Epithelial cell of prostate (primary cell): ENCODE measurements around the gene GNAZ.
A peak's percentile ranks its signal among the peaks of the same experiment; 100 is the strongest.
"Not testable (repeated sequence)": the region's sequence is repeated elsewhere in the genome, so short reads cannot be mapped to it uniquely, and the experiment has no call there.

Experiments used
- DNase-seq: peaks from one replicate; pipeline ENCODE4 v3.0.0-alpha.2; 2011; ENCODE audit warnings: low read depth, low spot score
- H3K27ac ChIP-seq: fragments of 450-650 bp; 2 replicates; pipeline ENCODE4 v1.5.1; 2017; ENCODE audit warnings: mild to moderate bottlenecking

Gene GNAZ

DNA sequence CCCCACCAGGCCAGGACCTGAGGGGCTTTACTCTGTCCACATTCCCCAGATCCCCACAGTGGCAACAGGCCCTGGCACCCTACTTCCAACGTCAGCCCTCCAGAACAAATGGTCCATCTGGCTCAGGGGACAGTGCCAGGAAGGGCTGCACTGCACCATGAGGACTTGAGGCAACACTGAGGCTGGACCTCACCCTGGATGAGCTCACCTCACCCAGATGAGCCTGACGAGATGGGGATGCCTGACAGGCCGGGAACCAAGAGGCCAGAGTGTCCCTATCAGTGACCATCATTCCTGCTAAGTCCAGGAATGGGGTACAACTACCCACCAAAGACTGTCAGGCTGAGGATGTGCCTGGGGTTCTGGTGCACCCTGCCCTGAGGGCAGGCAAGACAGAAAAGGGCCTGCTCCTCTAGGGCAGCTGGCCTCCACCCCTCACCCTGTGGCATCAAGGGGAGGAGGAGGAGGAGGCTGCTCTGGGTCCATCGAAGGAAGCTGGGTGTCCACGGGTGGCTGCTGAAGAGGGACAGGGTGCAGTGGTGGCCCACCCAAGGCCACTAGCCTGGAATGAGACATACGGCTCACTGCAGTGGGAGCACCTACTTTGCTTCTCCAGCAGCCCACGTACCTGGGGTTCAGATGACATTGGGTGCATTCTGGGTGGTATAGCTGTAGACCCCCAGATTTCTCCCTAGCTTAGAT is 56.9 kb downstream of the GNAZ start:
- no peak for DNase-seq
- no peak overlapping the region for H3K27ac ChIP-seq

DNA sequence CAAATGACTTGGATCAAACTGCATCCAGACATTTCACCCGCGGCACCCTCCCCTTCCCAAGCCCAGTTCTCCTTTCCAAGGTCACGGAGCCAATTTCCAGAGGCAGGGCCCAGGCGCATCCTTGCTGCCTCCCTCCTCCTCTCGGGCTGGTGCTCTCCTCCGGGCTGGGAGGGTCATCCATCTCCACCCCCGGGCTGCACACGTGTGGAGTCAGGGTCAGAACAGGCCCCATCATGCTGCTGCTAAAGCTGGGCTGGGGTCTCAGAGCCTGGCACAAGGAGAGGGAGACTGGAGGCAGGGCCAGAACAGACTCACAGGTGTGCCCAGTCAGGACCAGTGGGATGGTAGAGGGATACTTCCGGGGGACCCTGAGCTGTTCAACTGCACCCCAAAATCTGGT is 57.5 kb downstream of the GNAZ start:
- H3K27ac ChIP-seq: no peak overlapping the region
- no peak for DNase-seq

DNA sequence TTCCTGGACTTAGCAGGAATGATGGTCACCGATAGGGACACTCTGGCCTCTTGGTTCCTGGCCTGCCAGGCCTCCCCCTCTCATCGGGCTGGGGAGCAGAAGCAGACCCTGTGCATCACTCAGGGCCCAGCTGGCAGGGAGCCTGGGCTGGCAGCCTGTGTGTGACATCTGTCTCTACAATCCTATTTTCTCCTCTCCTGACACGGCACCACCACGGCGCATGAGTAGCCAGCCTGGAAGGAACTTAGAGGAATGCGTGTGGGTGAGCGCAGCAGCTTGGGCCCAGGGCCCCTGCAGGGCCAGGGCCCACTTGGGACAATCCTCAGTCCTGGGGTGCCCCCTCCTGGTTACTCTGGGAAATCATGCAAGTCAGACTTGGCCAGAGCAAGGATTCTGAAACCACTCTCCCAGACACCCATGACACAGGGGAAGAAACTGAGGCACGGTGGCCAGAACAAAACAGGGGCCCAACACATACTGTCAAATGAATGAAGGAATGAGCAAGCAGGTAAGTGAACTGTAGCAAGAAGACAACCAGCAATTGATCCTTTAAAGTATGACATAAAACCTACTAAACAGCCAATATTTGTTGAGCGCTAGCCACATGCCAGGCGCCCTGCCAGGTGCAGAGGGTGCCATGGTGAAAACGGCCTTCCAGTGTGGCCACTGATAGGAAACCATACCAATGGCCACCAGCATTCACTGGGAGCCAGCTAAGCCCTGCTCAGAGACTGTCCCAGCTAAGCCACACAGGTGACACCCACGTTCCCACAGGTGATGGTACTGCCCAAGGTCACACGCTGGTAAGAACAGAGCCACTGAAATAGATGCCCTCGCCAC is 58.2 kb downstream of the GNAZ start:
- no peak for DNase-seq
- no peak overlapping the region for H3K27ac ChIP-seq

DNA sequence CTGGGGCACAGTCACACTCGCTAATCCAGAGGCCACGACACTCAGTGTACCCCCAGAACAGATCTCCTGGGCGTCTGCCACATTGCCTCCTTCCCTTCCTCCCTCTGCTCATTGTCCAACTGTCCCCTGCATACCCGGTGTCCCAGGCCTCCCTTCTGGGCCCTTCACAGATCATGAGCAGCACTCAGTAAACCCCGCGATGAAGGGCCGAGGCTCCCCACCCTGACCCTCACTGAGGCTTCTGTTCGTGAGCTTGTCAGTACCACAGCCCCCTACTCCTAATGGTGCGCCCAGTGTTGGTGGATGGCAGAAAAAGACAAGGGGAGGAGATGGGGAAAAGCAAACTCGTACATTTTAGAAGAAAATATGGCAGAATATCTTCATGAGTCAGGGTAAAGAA is 58.8 kb downstream of the GNAZ start:
- no peak for DNase-seq
- no peak overlapping the region for H3K27ac ChIP-seq

DNA sequence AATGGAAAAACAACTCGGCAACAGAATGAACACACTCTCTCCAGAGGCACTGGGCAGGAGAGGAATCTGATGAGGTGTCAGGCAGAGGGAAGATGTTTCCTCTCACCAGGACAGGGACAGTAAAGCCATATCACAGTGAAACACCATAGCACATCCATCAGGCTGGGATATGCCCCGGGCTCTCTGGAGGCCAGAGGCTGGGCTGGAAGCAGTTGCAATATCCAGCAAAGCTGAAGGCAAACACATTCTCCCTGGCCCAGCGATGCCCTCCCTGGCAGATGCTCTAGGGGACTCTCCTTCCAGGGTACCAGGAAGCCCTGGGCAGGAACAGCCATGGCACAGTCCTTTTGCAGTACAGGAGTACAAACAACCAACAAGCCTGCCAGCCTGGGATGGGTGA is 60.4 kb downstream of the GNAZ start:
- DNase-seq: no peak
- no peak overlapping the region for H3K27ac ChIP-seq

DNA sequence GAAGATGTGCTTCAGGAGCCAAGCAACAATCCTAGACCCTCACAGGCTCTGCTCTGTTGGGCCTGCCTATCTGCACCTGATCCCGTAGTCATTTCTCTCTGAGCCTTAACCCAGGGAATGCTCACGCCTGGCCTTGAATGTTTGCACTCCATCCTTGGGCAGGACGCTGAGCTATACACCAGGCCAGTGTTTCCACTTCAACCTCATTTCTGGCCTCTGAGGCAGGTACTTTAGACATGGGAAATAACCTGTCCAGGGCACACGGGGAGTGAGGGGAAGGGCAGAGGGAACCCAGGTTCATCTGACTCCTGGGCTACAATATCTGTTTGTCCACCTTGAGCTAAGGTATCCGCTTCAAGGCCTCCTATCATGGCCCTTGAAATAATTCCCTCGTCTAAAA is 61.6 kb downstream of the GNAZ start:
- no peak overlapping the region for H3K27ac ChIP-seq
- no peak for DNase-seq

DNA sequence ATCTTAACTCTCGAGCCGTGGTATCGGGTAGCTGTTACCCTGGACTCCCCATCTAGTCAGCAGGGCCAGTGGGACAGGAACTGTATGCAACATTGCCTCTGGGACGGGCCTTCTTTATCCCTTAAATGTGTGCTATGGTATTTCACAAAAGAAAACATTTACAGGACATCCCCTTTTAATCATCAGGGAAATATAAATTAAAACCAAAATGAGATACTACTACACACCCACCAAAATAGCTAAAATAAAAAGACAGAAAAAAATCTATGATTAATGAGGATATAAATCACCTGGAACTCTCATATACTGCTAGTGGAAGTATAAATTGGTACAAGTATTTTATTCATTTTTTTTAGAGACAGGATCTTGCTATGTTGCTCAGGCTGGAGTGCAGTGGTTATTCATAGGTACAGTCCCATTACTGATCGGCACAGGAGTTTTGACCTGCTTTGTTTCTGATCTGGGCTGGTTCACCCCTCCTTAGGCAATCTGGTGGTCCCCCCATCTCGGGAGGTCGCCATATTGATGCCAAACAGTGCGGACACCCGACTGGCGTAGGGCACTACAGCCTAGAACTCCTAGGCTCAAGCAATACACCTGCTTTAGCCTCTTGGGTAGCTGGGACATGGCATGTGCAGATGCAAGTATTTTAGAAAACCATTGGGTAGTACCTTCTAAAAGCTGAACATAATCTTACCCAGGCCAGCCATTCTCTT is 62.2 kb downstream of the GNAZ start:
- H3K27ac ChIP-seq: no peak overlapping the region
- DNase-seq: no peak

DNA sequence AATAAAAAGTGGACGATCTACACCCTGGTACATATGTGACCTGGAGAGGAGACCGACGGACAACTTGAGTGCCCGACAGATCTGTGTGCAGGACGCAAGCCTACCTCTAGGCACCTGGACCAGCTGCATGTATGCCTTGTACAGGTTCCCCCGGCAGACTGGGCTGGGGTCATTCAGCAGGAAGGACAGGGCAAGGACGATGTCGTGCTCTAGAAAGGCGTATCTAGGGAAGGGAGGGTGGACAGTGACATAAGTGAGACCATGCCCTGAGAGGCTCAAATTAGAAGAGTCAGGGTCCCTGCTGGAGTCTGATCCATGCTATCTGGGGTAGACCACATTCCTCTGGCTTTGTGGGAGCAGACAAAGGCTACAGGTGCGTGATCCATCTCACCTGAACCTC is 63.6 kb downstream of the GNAZ start:
- no peak for DNase-seq

DNA sequence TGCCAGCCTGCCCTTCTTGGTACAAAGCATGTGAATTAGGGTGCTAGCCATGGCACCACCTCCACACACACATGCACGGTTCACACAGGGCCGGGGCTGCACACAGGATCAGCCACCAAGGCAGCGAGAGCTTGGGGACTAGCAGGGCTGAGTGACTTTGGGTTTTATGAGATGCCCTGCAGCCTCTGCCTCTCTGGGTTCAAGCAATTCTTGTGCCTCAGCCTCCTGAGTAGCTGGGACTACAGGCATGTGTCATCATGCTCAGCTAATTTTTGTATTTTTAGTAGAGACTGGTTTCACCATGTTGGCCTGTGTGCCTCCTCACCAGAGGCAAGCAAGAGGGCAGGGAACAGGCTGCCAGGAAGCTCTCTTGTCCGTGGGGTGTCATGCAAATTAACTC is 66.7 kb downstream of the GNAZ start:
- H3K27ac ChIP-seq, DNase-seq: not testable (repeated sequence)

More for the DNA sequence above, 63.6 kb downstream of the GNAZ start:
- H3K27ac ChIP-seq: no peak overlapping the region

DNA sequence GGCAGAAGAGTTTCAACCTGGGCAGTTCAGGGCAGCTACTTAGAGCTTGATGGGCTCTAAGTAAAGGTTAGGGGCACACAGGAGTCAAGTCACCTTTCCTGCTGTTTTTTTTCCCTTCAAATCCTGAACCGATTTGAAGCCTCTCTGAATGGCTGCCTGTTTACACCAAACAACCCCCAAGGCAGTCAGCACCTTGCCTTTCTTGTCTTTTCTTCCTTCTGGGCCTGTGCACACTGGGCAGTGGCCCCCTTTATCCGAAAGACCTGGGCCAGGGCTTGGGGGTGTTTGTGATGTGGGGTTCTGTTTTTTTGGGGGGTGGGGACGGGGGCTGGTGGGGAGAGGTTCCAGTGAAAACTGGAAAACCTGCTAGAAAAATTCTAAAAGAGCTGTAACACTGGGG is 67.1 kb downstream of the GNAZ start:
- no peak overlapping the region for H3K27ac ChIP-seq
- no peak for DNase-seq

DNA sequence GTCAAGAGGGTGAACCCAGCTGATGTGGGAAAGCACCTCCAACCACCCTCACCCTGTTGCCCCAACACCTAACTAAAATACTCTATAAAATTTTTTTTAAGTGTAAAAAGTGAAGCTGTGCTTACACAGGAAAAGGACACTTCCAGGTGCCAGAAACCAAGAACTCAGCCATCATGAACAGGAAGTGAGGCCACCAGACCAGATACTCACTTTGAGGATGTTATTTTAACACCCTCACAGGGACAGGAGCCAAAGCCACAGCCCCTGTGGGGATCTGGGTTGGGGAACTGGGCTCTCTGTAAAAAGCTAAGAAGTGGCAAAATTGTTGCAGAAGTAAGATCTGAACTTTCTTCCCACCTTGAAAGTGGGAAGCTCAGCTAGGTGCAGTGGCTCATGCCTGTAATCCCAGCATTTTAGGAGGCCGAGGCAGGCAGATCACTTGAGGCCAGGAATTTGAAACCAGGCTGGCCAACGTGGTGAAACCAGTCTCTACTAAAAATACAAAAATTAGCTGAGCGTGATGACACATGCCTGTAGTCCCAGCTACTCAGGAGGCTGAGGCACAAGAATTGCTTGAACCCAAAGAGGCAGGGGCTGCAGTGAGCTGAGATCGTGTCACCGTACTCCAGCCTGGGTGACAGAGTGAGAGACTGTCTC is 67.7 kb downstream of the GNAZ start:
- DNase-seq: no peak
- H3K27ac ChIP-seq: peak overlapping the region; percentile 36

DNA sequence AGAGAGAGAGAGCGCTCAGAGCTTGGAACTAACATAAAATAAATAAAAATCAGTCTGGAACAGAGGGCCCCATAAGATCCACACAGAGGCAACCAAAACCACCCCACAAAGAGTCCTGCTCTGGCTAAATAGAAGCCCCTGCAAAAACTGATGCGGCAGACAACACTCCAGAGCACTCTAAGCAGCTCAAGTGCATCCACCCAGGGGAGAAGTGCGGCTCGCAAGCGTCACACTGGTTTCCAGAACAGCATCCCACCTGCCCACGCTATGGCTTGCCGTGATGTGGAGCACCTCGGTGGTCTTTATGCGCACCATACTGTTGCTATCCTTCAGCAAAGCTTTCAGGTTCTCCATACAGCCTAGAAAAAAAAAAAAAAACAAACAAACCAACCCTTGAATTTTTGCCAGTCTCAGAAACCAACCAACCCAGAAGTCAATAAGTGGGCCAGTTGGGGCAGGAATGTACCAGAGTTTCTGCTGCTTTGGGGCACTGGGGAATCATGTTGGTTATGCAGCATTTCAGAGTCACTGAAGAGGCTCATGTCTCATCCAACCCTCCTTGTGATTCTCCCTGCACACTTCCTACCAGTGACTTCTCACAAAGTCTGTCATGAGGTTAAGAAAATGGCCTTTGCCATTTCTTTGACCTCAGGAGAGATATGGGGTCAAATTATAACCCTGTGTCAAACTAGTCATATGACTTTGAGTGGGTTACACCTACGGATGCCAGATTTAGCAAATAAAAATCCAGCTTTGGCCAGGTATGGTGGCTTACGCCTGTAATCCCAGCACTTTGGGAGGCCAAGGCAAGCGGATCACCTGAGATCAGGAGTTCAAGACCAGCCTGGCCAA is 68.5 kb downstream of the GNAZ start:
- peak; percentile 48 for DNase-seq
- peak overlapping the region; percentile 36 for H3K27ac ChIP-seq

DNA sequence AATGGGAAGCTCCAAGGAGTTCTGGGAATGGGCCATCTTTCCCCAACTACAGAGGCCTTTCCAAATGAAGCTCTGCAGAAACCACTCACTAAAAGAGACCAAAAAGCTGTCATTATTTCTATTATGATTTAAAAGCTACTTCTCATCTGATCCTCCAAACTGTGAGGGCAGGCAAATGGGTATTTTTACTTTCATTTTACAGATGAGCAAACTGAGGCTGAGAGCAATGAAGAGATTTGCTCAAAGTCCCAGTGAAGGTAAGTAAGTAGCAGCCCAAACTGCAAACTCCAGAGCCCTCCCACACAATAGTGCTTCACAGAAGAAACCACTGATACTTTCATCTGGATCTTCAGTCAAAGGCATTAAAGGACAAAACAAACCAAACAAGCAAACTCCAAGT is 70.1 kb downstream of the GNAZ start:
- H3K27ac ChIP-seq: no peak overlapping the region
- no peak for DNase-seq

DNA sequence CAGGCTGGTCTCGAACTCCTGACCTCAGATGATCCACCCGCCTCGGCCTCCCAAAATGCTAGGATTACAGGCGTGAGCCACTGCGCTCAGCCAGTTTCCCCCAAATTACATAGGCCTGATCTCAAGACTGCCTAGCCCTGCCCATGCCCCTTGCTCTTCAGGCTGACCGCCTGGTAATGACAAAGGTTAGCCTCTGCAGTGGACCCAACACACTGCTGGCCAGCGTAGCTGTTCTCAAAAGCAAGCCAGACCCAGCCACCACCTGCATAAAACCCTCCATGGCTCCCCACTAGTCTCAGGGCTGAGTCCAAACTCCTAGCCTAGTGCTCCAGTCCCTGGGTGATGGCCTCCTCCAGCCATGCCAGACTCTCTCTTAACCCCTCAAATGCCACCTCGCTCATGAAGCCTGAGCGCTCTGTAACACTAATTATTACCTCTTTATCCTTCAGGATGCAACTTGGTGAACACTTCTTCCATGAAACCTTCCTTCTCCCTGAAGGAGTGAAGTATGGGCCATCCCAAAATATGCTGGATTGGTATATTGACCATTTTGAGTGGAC is 72.3 kb downstream of the GNAZ start:
- no peak overlapping the region for H3K27ac ChIP-seq
- DNase-seq: no peak

DNA sequence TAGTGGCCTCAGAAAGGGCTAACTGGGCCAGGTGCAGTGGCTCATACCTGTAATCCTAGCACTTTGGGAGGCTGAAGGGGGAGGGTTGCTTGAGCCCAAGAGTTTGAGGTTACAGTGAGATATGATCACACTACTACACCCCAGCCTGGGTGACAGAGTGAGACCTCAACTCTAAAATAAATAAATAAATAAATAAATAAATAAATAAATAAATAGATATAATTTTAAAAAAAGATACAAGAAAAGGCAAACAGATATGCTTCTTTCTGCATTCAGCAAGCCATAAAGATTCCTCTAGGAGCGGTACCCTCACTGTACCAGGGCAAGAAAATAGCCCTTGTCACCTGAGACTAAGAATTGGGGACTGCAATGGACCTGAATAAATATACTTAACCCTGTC is 72.8 kb downstream of the GNAZ start:
- no peak overlapping the region for H3K27ac ChIP-seq
- no peak for DNase-seq

DNA sequence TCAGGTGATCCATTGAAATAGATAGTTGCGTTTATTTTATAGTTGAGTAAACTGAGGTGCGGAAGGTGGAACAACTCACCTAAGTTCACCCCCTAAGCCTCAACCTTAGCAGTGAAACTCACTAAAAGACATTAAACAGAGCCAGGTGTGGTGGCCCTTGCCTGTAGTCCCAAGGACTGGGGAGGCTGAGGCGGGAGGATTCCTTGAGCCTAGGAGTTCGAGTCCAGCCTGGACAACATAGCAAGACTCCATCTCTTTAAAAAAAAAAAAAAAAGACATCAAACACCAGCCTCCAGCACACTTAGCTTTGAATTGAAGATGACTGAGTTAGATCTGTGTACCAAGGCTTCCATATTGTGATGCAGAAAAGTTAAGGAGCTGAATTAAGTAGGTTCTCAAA is 74.1 kb downstream of the GNAZ start:
- DNase-seq: no peak
- no peak overlapping the region for H3K27ac ChIP-seq

DNA sequence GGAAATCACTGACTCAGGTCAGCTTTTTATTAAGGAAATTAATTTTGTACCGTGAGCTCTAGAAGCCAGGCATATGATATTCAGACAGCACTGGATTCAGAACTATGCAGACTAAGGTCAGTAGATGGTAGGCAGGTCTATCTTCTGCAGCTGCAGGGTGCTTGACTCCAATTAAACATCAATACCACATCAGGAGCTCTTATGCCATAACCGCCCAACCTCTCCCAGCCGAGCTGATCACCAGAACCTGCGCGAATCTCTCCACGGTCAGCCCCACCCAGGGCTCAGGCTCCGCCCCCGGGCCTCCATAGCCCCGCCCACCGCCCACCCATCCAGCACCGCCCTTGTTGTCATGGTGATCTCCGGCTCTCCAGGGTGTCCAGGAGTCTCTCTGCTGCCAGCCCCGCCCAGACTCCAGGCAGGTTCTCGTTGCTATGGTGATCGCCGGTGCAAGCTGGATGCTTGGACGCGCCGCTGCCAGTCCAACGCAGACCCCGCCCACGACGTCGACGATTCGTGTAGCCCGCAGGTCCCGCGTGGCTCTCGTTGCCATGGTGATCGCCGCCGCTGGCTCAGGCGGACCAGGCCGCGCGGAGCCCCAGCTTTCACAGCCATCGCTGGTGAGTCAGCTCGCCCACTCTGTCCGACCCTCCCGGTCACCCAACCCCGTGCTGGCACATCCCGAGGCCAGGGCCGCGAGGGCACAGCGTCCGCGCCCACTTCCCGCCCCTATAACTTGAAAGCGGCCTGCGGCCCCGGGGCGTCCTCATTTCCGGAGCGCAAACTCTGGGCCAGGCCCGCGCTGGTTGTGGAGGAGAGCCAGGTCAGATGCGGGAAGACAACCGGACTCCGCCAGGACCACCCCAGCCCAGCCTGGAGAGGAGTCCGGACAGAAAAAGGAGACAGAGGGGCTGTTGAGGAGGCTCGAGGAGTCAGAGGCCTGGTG is 74.9 kb downstream of the GNAZ start, which contains the start of gene RAB36:
TSS of gene RAB36 (plus strand) at position 546 of the 946 bp plus-strand sequence. CDS start 1,140 bp downstream, outside the sequence.
- DNase-seq: peak; percentile 97
- H3K27ac ChIP-seq: no peak within 1 kb of the TSS

DNA sequence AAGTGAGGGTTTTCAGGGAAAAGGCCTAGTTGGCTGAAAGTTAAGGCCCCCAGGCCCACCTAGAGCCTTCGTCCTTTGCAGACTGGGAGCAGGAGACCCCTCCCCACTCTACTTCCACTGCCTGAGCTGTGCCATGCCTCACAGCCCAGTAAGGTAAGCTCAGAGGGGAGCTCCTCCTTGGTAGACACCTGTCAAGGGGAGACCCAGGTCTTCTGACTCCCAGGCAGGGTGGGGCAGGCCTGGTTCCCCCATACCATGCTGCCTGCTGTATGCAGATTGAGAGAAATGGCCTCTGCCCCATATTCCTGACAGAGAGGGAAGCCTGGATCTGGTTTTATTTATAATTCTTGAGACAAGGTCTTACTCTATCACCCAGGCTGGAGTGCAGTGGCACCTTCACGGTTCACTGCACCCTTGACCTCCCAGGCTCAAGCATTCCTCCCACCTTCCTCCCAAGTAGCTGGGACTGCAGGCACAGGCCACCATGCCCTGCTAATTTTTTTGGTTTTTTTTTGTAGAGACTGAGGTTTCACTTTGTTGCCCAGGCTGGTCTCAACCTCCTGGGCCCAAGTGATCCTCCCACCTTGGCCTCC is 75.7 kb downstream of the GNAZ start:
- DNase-seq: no peak
- no peak overlapping the region for H3K27ac ChIP-seq
